GM12864 (cell line): ENCODE data around the gene USHBP1.
A peak's percentile ranks its signal among the peaks of the same experiment; 100 is the strongest.
"Not testable (repeated sequence)": the region's sequence is repeated elsewhere in the genome, so short reads cannot be mapped to it uniquely, and the experiment has no call there.

Source experiments
- DNase-seq: peaks from one replicate; pipeline ENCODE4 v3.0.0-alpha.2; 2011; ENCODE audit warnings: low read depth
- H3K4me3 ChIP-seq: 2 replicates; pipeline ENCODE4 v1.5.1; 2011; ENCODE audit warnings: mild to moderate bottlenecking, low read depth, low read length, control low read depth
- CTCF ChIP-seq: IDR thresholded peaks from 2 replicates; pipeline ENCODE4 v1.5.1; 2011; ENCODE audit warnings: low read depth, mild to moderate bottlenecking, moderate library complexity, low read length, control low read depth, inconsistent platforms; ENCODE audit errors: missing control alignments

Gene USHBP1

GRCh38 chr19:17285415-17286135, 21.0 kb upstream of the USHBP1 start:
- H3K4me3 ChIP-seq: no peak overlapping the region
- no peak for TF ChIP-seq CTCF
- no peak for DNase-seq

GRCh38 chr19:17283504-17283996, 19.0 kb upstream of the USHBP1 start:
- DNase-seq: no peak
- no peak for TF ChIP-seq CTCF
- no peak overlapping the region for H3K4me3 ChIP-seq

- peak; percentile 89 for TF ChIP-seq CTCF
- H3K4me3 ChIP-seq: peak overlapping the region; percentile 73
- peak; percentile 44 for DNase-seq
These were observed 18.1 kb upstream of the USHBP1 start for GRCh38 chr19:17282488-17283125.

GRCh38 chr19:17281391-17282304, 17.1 kb upstream of the USHBP1 start, which contains the start of gene ANKLE1:
Gene ANKLE1 (plus strand): TSS chr19:17281901. CDS start chr19:17281921, 20 bp downstream.
- no peak for DNase-seq
- no peak for TF ChIP-seq CTCF

GRCh38 chr19:17279436-17279835, 14.9 kb upstream of the USHBP1 start:
- no peak overlapping the region for H3K4me3 ChIP-seq
- TF ChIP-seq CTCF: no peak
- no peak for DNase-seq

More at GRCh38 chr19:17281391-17282304, 17.1 kb upstream of the USHBP1 start, which contains the start of gene ANKLE1:
- H3K4me3 ChIP-seq: peak within 1 kb of the TSS; percentile 73

GRCh38 chr19:17275441-17276175, 11.1 kb upstream of the USHBP1 start:
- DNase-seq: no peak
- no peak overlapping the region for H3K4me3 ChIP-seq
- TF ChIP-seq CTCF: no peak

GRCh38 chr19:17274892-17275291, 10.3 kb upstream of the USHBP1 start:
- not testable (repeated sequence) for H3K4me3 ChIP-seq, DNase-seq
